Stimulated activated CD4-positive, alpha-beta T cell treated with anti-CD3 and anti-CD28 coated beads, Interleukin-12 subunit alpha, Interleukin-12 subunit beta, amount 100 ng/mL, for 48 hours (primary cell): ENCODE results near the gene MED19.
"Not testable (repeated sequence)": the region's sequence is repeated elsewhere in the genome, so short reads cannot be mapped to it uniquely, and the experiment has no call there.

Source experiments
- DNase-seq, 3 donors: peaks; one replicate each; pipeline ENCODE4 v3.0.0-alpha.2; 2020; ENCODE audit warnings: low read depth in 2 of 3, low spot score in 1 of 3

The MED19 gene

GRCh38 chr11:57711414-57712255 lies at the start of gene MED19:
Gene MED19 (minus strand): TSS chr11:57712215. CDS start chr11:57712179, 36 bp downstream.
- peak; percentile 61 to 68 (median 63) for DNase-seq

GRCh38 chr11:57758174-57758573 lies 46.2 kb upstream of the MED19 start:
- DNase-seq: no peak

- no peak for DNase-seq
Measured at GRCh38 chr11:57752954-57753353, 40.9 kb upstream of the MED19 start.

GRCh38 chr11:57751676-57752253 lies 39.8 kb upstream of the MED19 start, which contains the start of gene BTBD18:
Gene BTBD18 (minus strand): TSS chr11:57751819. CDS start chr11:57751188, 631 bp downstream.
- DNase-seq: no peak

DNA sequence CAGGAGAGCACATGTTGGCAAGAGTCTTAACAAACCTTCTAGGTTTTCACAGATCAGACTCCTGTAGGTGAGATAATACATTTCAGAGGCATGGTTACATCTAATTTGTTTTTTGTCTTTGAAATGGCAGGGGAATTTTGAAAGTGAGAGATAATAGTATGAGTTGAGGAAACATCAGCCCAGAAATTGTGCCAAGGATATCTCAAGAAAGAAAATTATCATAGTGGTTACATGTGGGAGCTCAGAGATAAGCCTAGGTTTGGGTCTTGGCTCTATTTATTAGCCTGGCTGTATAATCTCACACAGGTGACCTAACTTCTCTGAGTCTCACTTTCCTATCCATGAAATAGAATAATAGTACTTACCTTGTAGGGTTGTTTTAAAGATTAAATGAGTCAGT lies 39.2 kb upstream of the MED19 start:
- DNase-seq: no peak

GRCh38 chr11:57746920-57747319 lies 34.9 kb upstream of the MED19 start:
- DNase-seq: no peak

DNA sequence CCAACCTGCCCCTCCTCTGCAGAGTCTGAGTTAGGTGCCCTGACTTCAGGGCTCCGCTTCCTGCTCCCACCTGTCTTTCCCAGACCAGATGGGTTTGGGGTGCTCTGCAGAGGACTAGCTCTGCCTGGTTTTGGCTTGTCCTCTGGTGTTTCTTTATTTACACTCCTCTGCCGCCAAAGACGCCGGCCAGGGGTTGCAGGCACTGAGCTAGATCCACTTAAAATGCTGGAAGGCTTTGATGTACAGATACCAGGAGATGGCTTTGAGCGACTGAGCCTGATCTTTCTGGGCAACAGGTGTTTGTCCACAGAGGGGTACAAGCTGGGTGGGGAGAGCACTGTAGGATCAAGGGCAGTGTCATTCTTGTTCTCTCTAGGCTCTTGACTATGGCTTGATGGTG lies 33.2 kb upstream of the MED19 start:
- no peak for DNase-seq

DNA sequence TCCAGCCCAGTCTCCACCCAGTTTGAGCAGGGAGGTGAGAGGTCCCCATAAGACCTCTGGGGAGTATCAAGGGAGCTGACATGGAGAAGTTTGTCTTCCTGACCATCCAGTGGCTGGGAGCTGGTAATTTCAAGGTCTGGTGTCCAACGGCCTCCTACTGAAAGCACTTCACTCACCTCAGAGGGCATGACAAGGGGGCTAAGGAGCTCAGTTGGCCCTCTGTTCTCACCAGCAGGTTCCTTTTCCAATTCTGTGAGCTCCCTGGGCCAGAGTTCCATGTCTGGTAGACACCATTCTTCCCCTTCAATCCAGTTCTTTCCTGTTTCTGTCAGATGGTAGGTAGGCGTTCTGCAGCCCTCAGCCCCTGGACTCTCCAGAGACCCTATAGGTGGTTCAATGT lies 32.3 kb upstream of the MED19 start:
- no peak for DNase-seq

- DNase-seq: no peak
Measured at GRCh38 chr11:57742087-57742452, 30.1 kb upstream of the MED19 start.

DNA sequence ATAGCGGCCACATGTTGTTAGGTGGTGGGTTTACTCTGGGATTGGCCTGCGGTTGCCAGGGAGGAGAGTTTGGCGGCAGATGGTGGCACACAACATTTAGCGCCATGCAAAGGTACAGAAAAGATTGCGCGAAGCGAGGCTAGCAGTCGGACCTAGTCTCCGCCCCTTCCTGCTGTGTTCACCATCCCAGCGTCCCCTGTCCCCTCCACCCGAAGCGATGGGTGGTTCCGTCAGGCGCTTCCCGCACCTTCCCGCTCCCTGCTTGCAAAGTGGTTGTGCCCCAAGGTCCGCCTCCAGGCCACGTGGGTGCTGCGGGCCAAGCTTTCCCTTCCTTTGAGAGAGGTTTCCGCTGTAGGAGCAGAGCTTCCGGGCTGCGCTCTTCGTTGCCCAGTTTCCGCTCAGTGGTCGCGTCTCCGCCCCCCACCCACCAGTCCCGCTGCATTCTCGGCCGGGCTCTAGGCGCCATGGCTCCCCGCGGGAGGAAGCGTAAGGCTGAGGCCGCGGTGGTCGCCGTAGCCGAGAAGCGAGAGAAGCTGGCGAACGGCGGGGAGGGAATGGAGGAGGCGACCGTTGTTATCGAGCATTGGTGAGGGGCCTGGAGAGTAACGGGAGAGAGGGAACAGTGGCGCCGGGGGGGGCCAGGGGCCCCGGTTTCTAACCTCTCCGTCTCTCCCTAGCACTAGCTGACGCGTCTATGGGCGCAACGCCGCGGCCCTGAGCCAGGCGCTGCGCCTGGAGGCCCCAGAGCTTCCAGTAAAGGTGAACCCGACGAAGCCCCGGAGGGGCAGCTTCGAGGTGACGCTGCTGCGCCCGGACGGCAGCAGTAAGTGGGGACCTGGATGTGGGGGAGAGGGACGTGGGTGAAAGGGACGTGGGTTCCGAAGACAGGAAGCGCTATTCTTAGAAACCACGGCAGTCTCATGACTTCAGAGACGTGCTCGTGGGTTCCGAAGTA lies 29.4 kb upstream of the MED19 start, which contains the start of gene SELENOH:
SELENOH (plus strand) TSS at position 360 of the 955 bp plus-strand sequence; CDS start at position 465, 105 bp downstream.
- DNase-seq: peak; percentile 94 to 97 (median 95)

DNA sequence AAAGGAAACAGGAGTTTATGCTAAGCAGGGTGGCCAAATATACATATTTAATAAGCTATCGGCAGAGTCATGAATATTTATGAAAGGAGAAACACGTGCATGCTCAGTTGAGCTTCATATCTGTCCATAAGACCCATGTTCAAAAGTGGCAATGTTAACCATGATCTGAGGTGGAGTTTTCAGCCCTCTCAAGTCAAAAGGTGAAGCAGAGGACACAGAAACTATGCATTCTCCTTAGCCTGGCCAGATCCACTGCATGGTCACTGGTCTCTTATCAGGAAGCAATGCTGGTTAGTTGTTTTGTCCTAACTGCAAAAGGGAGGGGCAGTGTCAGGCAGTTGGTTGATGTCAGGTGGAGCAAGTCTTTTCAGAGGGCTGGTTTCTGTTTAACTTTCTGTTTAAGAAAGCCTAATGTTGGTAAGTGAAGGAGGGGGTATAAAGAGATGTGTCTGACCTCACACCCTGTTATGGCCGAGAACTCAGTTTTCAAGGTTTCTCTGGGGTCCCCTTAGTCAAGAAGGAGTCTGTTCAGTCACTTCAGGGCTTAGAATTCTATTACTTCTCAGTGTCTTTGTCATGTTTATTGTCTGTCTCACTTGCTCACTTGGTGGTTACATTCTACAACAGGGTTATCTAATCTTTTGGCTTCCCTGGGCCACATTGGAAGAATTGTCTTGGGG lies 23.7 kb upstream of the MED19 start:
- DNase-seq: no peak

- DNase-seq: no peak
Measured at GRCh38 chr11:57732661-57733060, 20.6 kb upstream of the MED19 start.

DNA sequence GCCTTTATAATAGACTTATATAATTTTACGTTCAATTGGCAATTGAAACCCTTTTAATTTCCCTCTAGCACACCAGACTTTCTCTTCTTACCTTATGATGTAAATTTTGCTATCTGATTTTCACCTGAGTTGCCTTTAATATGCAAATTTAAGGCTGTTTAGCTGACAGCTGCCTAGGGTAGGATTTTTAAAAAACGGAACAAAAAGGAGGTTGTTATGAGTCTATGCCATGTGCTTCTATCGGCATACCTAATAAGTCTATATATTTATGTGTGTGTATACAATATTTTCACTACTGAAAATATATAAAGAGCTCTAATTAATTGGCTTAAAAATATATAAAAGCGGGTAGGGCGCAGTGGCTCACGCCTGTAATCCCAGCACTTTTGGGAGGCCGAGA lies 17.5 kb upstream of the MED19 start:
- DNase-seq: no peak

- DNase-seq: no peak
Measured at GRCh38 chr11:57728829-57729228, 16.8 kb upstream of the MED19 start.

DNA sequence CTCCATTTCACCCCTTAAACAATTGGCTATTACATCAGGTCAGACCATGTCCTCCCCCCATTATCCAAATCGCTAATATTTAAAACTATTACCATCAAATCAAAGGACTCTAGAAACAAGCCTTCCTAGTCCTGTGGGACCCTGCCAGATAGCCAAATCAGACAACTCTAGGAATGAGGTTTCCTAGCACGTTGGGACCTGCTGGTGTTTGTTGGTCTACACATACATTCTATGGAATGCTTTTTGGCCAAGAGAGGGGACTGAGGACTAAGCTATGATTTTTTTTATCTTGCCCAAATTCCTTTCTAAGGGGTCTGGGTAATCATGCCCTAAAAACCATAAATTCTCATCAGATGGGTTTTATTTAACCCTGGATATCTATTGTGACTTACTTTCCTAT lies 15.2 kb upstream of the MED19 start:
- DNase-seq: no peak

- DNase-seq: not testable (repeated sequence)
Measured at GRCh38 chr11:57716726-57717125, 4.7 kb upstream of the MED19 start.

DNA sequence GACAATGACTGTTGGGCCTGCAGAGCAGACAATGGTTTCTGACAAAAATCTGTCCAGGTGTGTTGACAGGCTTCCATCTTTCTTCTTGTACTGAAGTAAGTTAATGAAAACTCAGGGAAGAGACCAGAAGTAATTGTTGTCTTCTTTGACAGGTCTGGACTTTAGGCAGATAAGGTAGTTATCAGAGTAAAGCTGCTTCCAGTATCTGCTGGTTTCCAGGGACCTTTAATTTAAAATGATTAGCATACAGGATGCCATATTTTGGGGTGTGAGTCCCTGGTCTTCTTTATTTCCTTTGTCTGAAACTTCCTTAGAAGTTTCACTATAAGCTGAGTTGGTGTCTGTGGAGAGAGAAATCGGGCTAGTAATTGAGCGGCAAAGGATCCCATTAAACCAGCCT lies 1.8 kb upstream of the MED19 start:
- DNase-seq: no peak

GRCh38 chr11:57712256-57713150 lies 488 bp upstream of the MED19 start, which contains the start of gene TMX2:
Gene TMX2 (plus strand): TSS chr11:57712593. CDS start chr11:57712619, 26 bp downstream.
- DNase-seq: peak; percentile 80 to 86 (median 81)

- no peak for DNase-seq
Measured at GRCh38 chr11:57709802-57710367, 2.1 kb downstream of the MED19 start.
